Right lobe of liver (tissue), 4 donors: ENCODE results near the gene DGCR6.
"Not testable (repeated sequence)": the region's sequence is repeated elsewhere in the genome, so short reads cannot be mapped to it uniquely, and the experiment has no call there.

Experiments used
- CTCF ChIP-seq, 4 donors: fragments of 200-600 bp in 3 of 4; fragments of 450-650 bp in 1 of 4; IDR thresholded peaks; one replicate each; pipeline versions ENCODE4 v1.5.1 to v1.8.0; 2016 to 2022; ENCODE audit warnings: antibody characterized with exemption in 4 of 4, mild to moderate bottlenecking in 2 of 4
- POLR2A ChIP-seq: fragments of 450-650 bp; IDR thresholded peaks from one replicate; pipeline ENCODE4 v1.6.1; 2017; ENCODE audit warnings: antibody characterized with exemption, mild to moderate bottlenecking
- donor health status: DM: no; HTN: no; CAD: no.
- donor health status: DM: no; HTN: no; CAD: no.
- donor health status: DM: no; HTN: yes; CAD: no.

GRCh38 chr22:18947105-18947504 lies 41.0 kb downstream of the DGCR6 start:
- TF ChIP-seq CTCF (IDR thresholded peaks at IDR 0.05); POLR2A: not testable (repeated sequence)
